ENCODE results near the gene TTLL3. TPM values are rescaled to one million over a fixed set of nuclear protein-coding genes. Genes with fewer than 3 reads are reported as not detected.

TTLL3 gene
- total and polyA plus RNA-seq, 2 of the 13 experiments (the other 11 are each of a cell fraction or from before 2014, with no cell fraction given): 9.5 to 51.2 TPM

DNA sequence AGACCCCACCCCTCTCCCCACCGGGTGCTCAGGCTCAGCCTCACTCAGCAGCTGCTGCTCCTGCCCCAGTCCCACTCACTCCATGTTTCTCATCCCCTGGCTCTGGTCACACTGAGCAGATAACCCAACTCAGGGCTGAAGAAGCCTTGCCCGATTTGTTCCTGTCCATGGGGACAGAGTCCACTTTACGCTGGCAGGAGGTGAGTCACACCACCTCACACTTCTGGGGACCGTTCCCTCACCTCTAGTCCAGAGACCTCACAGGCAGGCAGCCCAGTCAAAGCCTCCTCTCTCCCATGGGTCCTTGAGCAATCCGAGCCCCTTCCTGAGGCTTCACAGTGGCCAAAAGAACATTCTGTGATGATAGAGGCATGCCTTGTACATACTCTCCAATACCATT is 68.6 kb downstream of the TTLL3 start (continued):
- TF ChIP-seq, protein P1, sequence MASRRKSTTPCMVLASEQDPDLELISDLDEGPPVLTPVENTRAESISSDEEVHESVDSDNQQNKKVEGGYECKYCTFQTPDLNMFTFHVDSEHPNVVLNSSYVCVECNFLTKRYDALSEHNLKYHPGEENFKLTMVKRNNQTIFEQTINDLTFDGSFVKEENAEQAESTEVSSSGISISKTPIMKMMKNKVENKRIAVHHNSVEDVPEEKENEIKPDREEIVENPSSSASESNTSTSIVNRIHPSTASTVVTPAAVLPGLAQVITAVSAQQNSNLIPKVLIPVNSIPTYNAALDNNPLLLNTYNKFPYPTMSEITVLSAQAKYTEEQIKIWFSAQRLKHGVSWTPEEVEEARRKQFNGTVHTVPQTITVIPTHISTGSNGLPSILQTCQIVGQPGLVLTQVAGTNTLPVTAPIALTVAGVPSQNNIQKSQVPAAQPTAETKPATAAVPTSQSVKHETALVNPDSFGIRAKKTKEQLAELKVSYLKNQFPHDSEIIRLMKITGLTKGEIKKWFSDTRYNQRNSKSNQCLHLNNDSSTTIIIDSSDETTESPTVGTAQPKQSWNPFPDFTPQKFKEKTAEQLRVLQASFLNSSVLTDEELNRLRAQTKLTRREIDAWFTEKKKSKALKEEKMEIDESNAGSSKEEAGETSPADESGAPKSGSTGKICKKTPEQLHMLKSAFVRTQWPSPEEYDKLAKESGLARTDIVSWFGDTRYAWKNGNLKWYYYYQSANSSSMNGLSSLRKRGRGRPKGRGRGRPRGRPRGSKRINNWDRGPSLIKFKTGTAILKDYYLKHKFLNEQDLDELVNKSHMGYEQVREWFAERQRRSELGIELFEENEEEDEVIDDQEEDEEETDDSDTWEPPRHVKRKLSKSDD (CRISPR knock-in tag; IDR thresholded peaks at IDR 0.05; ENCODE audit: low read depth): no peak
- TF ChIP-seq ARNT2 (CRISPR knock-in tag; IDR thresholded peaks at IDR 0.05; ENCODE audit: low read depth): no peak
- TF ChIP-seq, protein P2, sequence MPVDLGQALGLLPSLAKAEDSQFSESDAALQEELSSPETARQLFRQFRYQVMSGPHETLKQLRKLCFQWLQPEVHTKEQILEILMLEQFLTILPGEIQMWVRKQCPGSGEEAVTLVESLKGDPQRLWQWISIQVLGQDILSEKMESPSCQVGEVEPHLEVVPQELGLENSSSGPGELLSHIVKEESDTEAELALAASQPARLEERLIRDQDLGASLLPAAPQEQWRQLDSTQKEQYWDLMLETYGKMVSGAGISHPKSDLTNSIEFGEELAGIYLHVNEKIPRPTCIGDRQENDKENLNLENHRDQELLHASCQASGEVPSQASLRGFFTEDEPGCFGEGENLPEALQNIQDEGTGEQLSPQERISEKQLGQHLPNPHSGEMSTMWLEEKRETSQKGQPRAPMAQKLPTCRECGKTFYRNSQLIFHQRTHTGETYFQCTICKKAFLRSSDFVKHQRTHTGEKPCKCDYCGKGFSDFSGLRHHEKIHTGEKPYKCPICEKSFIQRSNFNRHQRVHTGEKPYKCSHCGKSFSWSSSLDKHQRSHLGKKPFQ (CRISPR knock-in tag; IDR thresholded peaks at IDR 0.05; ENCODE audit: insufficient replicate concordance): peak; percentile 100
- no peak for TF ChIP-seq ZFP1 (CRISPR knock-in tag; IDR thresholded peaks at IDR 0.05)
- 0 out of 2 replicates have a peak, but pooled peaks have one; percentile 55 for TF ChIP-seq ERF (CRISPR knock-in tag; IDR thresholded peaks at IDR 0.05)
- TF ChIP-seq HNRNPUL1 (IDR thresholded peaks at IDR 0.05; ENCODE audit: low read depth, low read length): no peak
- no peak for TF ChIP-seq SMAD9 (CRISPR knock-in tag; IDR thresholded peaks at IDR 0.05)
- TF ChIP-seq ZNF282 (IDR thresholded peaks at IDR 0.05; ENCODE audit: partially characterized antibody): no peak
- TF ChIP-seq EED (CRISPR knock-in tag; IDR thresholded peaks at IDR 0.05): no peak
- TF ChIP-seq HIVEP1 (CRISPR knock-in tag; IDR thresholded peaks at IDR 0.05): no peak
- no peak for TF ChIP-seq ZFP62 (CRISPR knock-in tag; IDR thresholded peaks at IDR 0.05)
- no peak for TF ChIP-seq HOXD1 (CRISPR knock-in tag; IDR thresholded peaks at IDR 0.05)
- TF ChIP-seq MIER2 (CRISPR knock-in tag; IDR thresholded peaks at IDR 0.05): no peak
- no peak for TF ChIP-seq ZNF253 (CRISPR knock-in tag; IDR thresholded peaks at IDR 0.05; ENCODE audit: borderline replicate concordance)
- TF ChIP-seq MBD4 (IDR thresholded peaks at IDR 0.05; ENCODE audit: borderline replicate concordance, low read length): no peak
- TF ChIP-seq ZMYM2 (CRISPR knock-in tag; IDR thresholded peaks at IDR 0.05): no peak
- TF ChIP-seq ZNF598 (CRISPR knock-in tag; IDR thresholded peaks at IDR 0.05; ENCODE audit: borderline replicate concordance): no peak
- TF ChIP-seq NFYB (CRISPR knock-in tag; IDR thresholded peaks at IDR 0.05): no peak
- TF ChIP-seq MIER3 (CRISPR knock-in tag; IDR thresholded peaks at IDR 0.05; ENCODE audit: borderline replicate concordance): peak; percentile 66; the same call in 1 of the 2 replicates
- no peak for TF ChIP-seq JDP2 (CRISPR knock-in tag; IDR thresholded peaks at IDR 0.05; ENCODE audit: borderline replicate concordance)
- no peak for TF ChIP-seq SOX6 (IDR thresholded peaks at IDR 0.05)
- TF ChIP-seq SOX6 (CRISPR knock-in tag; IDR thresholded peaks at IDR 0.05): 0 out of 2 replicates have a peak, but pooled peaks have one; percentile 13
- TF ChIP-seq RFXAP (CRISPR knock-in tag; IDR thresholded peaks at IDR 0.05; ENCODE audit: borderline replicate concordance): no peak
- TF ChIP-seq, protein P3, sequence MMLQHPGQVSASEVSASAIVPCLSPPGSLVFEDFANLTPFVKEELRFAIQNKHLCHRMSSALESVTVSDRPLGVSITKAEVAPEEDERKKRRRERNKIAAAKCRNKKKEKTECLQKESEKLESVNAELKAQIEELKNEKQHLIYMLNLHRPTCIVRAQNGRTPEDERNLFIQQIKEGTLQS (CRISPR knock-in tag; IDR thresholded peaks at IDR 0.05): peak; percentile 82
- TF ChIP-seq RFXANK (CRISPR knock-in tag; IDR thresholded peaks at IDR 0.05): no peak
- no peak for TF ChIP-seq ZNF3 (CRISPR knock-in tag; IDR thresholded peaks at IDR 0.05)
- peak; percentile 38; the same call in 1 of the 2 replicates for TF ChIP-seq HDAC2 (CRISPR knock-in tag; IDR thresholded peaks at IDR 0.05)
- TF ChIP-seq ZNF724P (CRISPR knock-in tag; IDR thresholded peaks at IDR 0.05; ENCODE audit: borderline replicate concordance): no peak

Measured in HepG2 (cell line).